LNCAP (cell line): ENCODE measurements around the gene CSNK2A1.
A peak's percentile ranks its signal among the peaks of the same experiment; 100 is the strongest.

Experiments used
- TF ChIP-seq, protein P1 (sequence below): fragments of 450-650 bp; IDR thresholded peaks from 2 replicates; pipeline ENCODE4 v1.5.1; 2017; ENCODE audit warnings: mild to moderate bottlenecking

CSNK2A1 gene

DNA sequence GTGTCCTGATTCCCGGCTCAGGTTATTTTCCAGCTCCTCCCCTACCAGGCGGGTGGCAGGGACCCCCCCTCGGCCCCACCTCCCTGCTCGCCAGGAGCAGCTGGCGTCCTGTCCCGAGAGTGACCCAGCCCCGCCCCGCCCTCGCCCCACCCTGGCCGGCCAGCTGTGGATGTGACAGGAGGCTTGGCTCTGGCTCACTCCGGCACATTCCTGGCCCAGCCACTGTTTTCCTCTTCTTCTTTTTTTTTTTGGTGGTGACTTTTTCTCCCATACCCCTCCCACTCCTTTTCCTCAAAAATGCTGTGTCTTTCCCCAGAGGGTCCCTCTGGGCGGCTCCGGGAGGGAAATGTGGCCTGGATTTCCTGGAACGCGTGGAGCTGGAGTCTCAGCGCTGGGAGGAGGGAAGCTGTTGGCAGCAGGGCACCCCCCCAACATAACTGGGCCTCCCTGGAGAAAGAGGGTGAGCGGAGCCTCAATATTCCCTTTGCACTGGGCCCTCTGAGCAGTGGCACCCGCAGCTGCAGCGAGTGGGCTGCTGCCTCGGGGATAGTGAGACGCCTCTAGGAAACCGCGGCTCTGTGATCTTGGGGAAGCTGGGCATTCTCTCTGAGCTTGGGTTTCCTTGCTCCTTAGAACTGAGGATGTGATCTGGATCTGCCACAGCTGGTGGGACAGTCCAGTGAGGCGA, 28.3 kb upstream of the CSNK2A1 start:
- TF ChIP-seq, protein P1, sequence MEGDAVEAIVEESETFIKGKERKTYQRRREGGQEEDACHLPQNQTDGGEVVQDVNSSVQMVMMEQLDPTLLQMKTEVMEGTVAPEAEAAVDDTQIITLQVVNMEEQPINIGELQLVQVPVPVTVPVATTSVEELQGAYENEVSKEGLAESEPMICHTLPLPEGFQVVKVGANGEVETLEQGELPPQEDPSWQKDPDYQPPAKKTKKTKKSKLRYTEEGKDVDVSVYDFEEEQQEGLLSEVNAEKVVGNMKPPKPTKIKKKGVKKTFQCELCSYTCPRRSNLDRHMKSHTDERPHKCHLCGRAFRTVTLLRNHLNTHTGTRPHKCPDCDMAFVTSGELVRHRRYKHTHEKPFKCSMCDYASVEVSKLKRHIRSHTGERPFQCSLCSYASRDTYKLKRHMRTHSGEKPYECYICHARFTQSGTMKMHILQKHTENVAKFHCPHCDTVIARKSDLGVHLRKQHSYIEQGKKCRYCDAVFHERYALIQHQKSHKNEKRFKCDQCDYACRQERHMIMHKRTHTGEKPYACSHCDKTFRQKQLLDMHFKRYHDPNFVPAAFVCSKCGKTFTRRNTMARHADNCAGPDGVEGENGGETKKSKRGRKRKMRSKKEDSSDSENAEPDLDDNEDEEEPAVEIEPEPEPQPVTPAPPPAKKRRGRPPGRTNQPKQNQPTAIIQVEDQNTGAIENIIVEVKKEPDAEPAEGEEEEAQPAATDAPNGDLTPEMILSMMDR, result no peak

DNA sequence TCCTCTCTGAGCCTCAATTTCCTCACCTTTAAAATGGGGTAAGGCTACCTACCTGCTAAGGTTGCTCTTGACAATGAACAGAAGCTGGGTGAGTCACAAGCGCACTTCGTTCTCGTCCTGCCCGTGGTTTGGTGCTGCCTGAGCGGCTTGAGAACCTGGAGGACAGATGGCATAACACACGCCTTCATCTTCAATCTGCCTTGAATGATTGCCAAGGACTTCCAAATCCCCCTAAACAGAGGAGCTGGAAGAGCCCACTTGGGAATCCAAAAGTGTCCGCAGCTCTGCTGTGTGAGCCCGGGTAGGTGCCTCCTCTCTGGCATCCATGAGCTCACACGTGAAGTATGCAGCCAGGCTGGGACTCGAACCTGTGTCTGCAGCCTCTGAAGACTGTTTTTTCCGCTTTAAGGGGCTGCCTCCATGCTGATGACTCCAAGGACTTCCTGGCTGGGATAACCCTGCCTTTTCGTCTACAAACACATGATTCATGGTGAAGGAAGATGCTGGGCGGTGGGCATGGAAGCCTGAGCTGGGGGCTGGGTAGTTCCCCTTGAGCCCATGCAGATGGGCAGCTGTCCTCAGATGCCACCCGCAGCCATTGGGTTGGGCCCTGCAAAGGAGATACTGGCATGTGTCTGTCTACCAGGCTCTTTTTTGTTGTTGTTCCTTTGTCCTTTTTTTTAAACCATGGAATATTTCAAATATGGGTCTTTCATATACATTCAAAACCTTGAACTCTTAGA, 25.3 kb upstream of the CSNK2A1 start:
- TF ChIP-seq, protein P1, result no peak

DNA sequence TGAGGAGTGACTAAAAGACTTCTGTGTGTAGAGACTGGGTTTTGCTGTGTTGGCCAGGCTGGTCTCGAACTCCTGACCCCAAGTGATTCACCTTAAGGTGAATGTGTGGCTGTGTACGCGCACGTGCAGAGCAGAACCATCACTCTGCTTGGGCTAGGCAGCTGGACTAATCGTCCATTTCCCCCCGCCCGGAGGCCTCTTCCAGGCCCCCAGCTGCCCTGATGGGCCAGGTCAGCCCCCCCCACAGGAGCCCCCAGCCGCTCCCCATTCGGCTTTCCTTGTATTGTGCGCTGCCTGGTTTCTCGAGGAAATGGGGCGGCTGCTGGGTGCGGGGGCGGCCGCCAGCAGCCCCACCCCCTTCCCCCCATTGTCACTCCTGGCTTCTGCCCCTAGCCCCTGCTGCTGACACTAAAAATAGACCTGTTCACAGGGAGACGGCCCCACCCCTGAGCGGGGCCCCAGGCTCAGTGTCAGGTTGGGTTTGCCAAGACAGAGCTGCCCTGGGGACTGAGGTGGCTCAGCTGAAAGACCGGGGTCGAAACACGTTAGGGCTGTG, 24.6 kb upstream of the CSNK2A1 start:
- TF ChIP-seq, protein P1, result no peak

DNA sequence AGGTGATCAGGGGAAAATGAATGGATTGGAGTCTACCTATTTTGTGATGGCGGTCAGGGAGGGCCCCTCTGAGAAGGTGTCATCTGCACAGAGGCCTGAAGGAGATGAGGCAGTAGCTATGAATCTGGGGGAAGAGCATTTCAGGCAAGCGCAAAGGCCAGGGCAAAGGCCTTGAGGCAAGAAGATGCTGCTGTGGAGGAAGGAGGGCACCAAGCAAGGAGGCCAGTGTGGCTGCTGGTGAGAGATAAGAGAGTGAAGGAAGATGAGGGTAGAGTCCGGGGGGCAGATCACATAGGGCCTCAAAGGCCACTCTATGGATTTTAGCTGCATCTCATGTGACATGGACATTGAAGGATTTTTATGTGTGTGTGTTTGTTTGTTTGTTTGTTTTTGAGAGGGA, 20.6 kb upstream of the CSNK2A1 start:
- TF ChIP-seq, protein P1, result no peak

DNA sequence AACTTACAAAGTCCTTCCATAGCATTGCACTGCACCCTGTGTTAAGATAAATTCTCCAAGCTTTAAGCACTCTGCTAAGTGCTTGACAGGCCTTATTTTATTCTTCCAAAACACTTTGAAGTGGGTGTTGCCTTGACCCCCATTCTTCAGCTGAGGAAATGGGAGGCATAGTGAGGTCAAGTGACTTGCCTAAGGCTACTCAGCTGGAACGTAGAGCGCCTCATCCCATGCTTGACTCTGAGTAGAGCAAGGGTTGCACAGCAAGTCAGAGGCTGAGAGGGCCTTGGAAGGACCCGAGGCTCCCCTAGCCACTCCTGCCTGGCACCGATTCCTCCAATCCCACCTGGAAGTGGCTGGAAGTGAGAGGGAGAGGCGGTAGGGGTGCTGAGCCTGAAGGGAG, 19.6 kb upstream of the CSNK2A1 start:
- TF ChIP-seq, protein P1, result no peak

DNA sequence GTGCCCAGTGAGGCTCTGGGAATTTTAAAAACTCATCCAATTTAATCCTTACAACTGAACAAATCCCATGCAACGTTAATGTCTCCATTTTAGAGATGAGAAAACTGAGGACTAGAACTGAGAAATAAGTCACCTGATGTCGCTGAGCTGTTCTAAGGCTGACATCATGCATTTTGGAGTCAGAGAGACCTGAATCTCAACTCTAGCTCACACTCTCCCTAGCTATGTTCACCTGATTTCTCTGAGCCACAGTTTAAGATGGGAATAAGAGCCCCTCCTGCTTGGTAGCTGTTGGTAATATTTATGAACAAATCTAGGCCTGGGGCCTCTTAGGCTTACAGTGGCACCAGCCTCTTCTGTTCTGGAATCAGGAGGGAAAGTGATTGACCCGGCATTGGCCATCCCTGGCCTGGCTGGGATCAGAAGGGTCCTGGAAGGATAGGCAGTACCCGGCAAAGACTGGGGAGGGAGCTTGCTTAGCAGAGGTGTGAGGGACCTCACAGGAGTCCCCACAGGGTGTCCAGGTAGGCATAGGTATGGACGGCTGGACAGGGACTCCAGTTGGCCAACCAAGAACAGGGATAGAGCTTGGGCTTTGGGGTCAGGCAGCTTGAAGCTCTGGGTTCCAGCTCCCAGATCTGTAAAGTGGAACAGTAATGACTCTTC, 18.8 kb upstream of the CSNK2A1 start:
- TF ChIP-seq, protein P1, result no peak

DNA sequence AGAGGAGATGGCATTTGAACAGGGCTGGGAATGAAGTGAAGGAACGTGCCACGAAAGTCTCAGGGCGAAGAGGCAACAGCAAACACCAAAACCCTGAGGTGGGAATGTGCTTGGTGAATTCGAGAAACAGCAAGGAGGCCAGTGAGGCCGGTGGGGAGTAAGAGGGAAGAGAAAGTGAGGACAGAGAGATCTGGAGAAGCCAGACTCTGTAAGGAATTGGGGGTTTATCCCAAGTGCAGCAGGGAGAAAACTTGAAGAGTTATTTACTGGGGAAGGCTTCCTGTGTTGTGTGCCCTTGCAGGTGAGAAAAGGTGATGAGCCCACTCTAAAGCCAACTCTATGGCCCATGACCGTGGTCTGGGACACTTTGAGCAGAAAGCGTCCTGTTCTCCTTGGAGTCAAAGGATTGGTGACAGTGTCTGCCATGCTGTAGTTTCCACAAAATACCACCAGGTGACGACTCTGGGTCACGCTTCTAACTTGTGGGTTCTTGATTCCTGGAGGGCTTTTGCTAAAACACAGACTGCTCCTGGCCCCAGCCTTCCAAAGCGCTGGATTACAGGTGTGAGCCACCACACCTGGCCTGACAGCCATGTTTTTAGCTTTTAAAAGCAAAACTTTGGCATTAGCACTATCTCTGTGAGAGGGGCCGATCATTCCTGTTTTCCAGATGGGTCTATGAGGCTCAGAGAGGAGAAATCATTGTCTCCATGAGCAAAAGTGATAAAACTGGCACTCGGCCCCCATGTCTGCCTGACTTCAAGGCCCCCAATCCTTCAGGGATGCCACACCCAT, 18.0 kb upstream of the CSNK2A1 start:
- TF ChIP-seq, protein P1, result peak; percentile 92
